Progenitor cell of endocrine pancreas (in vitro differentiated cells): Measurements from ENCODE around the gene SEMA3C. TPM values are rescaled to one million over a fixed set of nuclear protein-coding genes. Genes with fewer than 3 reads are reported as not detected.

Source experiments
- DNase-seq: peaks from one replicate; pipeline ENCODE4 v3.0.0; 2021; ENCODE audit warnings: low spot score; ENCODE audit not compliant: unreplicated experiment
- H3K27ac Mint-ChIP-seq: 2 replicates; pipeline ENCODE4 v1.8.0; 2021; ENCODE audit warnings: mild to moderate bottlenecking, moderate library complexity, mixed read lengths
- H3K27me3 Mint-ChIP-seq: 2 replicates; pipeline ENCODE4 v1.8.0; 2021; ENCODE audit warnings: mixed read lengths
- H3K36me3 Mint-ChIP-seq: 2 replicates; pipeline ENCODE4 v1.8.0; 2022; ENCODE audit warnings: mixed read lengths; ENCODE audit not compliant: insufficient read depth
- H3K4me1 Mint-ChIP-seq: 2 replicates; pipeline ENCODE4 v1.8.0; 2021; ENCODE audit warnings: low read depth, mixed read lengths
- H3K4me3 Mint-ChIP-seq: 2 replicates; pipeline ENCODE4 v1.8.0; 2021; ENCODE audit warnings: low read depth, mild to moderate bottlenecking, moderate library complexity, mixed read lengths
- H3K9me3 Mint-ChIP-seq: 2 replicates; pipeline ENCODE4 v1.8.0; 2021; ENCODE audit warnings: low read depth, mixed read lengths
- CTCF ChIP-seq: fragments of 200-600 bp; sonication (generic); IDR thresholded peaks from one replicate; pipeline ENCODE4 v1.5.0; 2021; ENCODE audit warnings: antibody characterized with exemption, mild to moderate bottlenecking; ENCODE audit not compliant: unreplicated experiment
- total RNA-seq: library from RNA; stranded (reverse); gene quantifications from 2 replicates; pipeline ENCODE4 v1.2.1, GENCODE V29; 2021

SEMA3C gene
- total RNA-seq, 1 donor from 2014 or later = 136 TPM

GRCh38 chr7:80708123-80708522 lies 210.7 kb downstream of the SEMA3C start:
- no peak for DNase-seq
- Mint-ChIP-seq H3K27me3 (no peaks in the 10 kb centered on the region), H3K27ac (no peak overlapping the region), H3K36me3 (peaks cover 2% of the 10 kb centered on the region), H3K4me3 (no peak overlapping the region), H3K9me3 (peaks cover 9% of the 10 kb centered on the region), H3K4me1 (peaks cover 5% of the 10 kb centered on the region)
- TF ChIP-seq CTCF = no peak

GRCh38 chr7:80707318-80707717 lies 211.5 kb downstream of the SEMA3C start:
- TF ChIP-seq CTCF = no peak
- H3K27me3 Mint-ChIP-seq = peaks cover under 1% of the 10 kb centered on the region
- no peak for DNase-seq
- H3K9me3 Mint-ChIP-seq = peaks cover 5% of the 10 kb centered on the region
- no peak overlapping the region for H3K27ac Mint-ChIP-seq
- H3K36me3 Mint-ChIP-seq = no peaks in the 10 kb centered on the region
- H3K4me3 Mint-ChIP-seq = no peak overlapping the region
- peaks cover 5% of the 10 kb centered on the region for H3K4me1 Mint-ChIP-seq

GRCh38 chr7:80705130-80705781 lies 213.6 kb downstream of the SEMA3C start:
- TF ChIP-seq CTCF = no peak
- no peak overlapping the region for H3K4me3 Mint-ChIP-seq
- H3K4me1 Mint-ChIP-seq = peaks cover 5% of the 10 kb centered on the region
- H3K36me3 Mint-ChIP-seq = no peaks in the 10 kb centered on the region
- H3K27me3 Mint-ChIP-seq = peaks cover 3% of the 10 kb centered on the region
- peak overlapping the region; percentile 76 for H3K27ac Mint-ChIP-seq
- peaks cover 5% of the 10 kb centered on the region for H3K9me3 Mint-ChIP-seq
- no peak for DNase-seq

GRCh38 chr7:80703272-80703671 lies 215.6 kb downstream of the SEMA3C start:
- DNase-seq = no peak
- H3K9me3 Mint-ChIP-seq = no peaks in the 10 kb centered on the region
- no peak overlapping the region for H3K27ac Mint-ChIP-seq
- H3K36me3 Mint-ChIP-seq = no peaks in the 10 kb centered on the region
- H3K4me1 Mint-ChIP-seq = peaks cover 13% of the 10 kb centered on the region
- H3K4me3 Mint-ChIP-seq = no peak overlapping the region
- peaks cover 3% of the 10 kb centered on the region for H3K27me3 Mint-ChIP-seq
- TF ChIP-seq CTCF = no peak

GRCh38 chr7:80699721-80700256 lies 219.1 kb downstream of the SEMA3C start:
- H3K27ac Mint-ChIP-seq = no peak overlapping the region
- peaks cover 8% of the 10 kb centered on the region for H3K27me3 Mint-ChIP-seq
- TF ChIP-seq CTCF = no peak
- H3K36me3 Mint-ChIP-seq = no peaks in the 10 kb centered on the region
- no peak for DNase-seq
- H3K4me1 Mint-ChIP-seq = peaks cover 8% of the 10 kb centered on the region
- H3K4me3 Mint-ChIP-seq = no peak overlapping the region
- H3K9me3 Mint-ChIP-seq = no peaks in the 10 kb centered on the region
